GM18868 (cell line): ENCODE measurements around the gene PRKN.

Experiments used
- ATAC-seq: cut with Tn5 transposase; IDR thresholded peaks from one replicate; pipeline ENCODE4 v1.9.1; 2021; ENCODE audit warnings: mild to moderate bottlenecking, moderate library complexity; ENCODE audit not compliant: unreplicated experiment

The PRKN gene

DNA sequence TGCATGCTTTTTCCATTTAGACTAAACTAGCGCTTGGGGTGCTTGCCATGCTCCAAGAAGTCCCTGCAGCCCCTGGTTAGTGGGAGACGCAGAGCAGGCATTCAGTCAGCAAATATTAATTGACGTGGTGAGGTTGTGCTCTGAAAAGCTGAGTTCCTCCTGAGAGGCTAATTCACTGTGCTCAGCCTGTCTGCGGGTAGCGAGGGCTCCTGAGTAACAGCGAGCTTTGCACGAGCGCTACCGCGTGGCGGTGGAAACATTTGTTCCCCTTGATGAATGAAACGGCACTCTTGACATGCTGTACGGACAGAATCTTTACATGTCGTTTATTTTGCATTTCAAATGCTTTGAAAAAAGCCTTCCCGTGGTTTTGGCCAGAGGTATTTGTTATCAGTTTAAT lies 1283.1 kb downstream of the PRKN start:
- no peak for ATAC-seq

DNA sequence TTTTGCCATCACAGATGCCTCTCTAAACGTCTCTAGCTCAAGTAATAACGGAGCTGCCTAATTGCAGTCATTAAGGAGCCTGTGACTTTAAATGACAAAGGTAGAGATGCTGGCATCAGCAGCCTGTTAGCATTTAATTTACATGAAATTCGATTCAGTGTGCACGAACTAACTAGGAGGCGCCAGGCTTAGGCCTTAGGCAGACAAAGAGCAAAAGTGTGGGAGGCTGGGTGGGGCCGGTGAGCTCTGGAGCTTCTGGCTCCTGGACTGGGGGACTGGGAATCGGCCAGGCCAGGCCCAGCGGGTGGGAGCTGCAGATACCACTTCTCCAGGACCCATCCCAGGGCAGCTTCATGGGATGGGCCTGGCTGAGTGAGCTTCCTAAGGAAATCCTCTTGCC lies 1283.7 kb downstream of the PRKN start:
- ATAC-seq = no peak

DNA sequence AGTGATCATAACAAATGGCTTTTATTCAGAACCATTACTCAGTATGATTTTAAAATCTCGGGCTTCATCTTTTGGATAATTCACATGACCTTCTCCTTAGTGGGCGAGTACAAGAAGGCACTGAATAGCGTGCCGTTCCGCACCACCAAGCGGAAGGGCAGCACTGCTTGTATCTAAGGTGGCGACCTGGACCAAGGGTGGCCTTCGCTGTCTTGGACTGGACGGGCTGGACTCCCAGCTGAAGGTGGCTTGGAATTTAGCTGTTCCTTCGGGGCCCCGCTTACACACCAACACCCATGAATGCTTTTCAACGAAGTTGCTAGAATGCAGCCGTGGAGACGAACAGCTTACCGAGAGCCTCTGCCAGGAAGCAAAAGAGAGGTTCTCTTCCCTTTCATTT lies 1285.1 kb downstream of the PRKN start:
- ATAC-seq = no peak

DNA sequence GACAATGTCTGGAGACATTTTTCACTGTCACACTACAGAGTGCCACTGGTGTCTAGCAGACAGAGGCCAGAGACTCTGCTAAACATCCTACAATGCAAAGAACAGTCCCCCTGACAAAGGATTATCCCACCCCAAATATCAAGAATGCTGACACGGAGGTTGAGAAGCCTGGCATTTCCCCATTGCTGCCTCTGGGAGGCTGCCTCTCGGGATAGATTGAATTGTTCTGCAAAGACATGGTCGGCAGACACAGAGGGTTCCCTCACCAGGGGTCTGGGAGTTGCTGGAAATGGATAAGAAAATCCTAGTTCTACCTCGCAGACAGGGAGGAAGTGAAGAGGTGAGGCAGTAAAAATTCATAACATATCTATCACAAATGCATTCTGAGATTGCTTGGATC lies 1287.3 kb downstream of the PRKN start:
- no peak for ATAC-seq

DNA sequence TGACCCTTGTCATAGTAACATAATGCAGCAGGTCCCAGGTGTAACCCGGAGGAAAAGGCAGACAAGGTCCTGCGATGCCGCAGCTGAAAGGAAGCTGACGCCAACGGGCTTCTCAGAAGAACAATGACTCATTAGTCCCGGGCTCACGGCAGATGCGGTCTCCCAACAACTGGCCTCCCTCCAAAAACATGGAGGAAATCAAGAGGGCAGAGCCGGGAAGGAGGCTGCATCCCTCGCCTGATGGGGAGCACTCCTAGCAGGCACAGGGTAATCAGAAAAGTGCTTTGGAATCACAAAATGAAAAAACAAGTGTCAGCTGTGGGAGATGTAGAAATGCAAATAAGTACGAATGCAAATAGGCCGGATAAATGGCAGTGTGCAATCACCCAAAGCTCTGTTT lies 1288.5 kb downstream of the PRKN start:
- no peak for ATAC-seq

DNA sequence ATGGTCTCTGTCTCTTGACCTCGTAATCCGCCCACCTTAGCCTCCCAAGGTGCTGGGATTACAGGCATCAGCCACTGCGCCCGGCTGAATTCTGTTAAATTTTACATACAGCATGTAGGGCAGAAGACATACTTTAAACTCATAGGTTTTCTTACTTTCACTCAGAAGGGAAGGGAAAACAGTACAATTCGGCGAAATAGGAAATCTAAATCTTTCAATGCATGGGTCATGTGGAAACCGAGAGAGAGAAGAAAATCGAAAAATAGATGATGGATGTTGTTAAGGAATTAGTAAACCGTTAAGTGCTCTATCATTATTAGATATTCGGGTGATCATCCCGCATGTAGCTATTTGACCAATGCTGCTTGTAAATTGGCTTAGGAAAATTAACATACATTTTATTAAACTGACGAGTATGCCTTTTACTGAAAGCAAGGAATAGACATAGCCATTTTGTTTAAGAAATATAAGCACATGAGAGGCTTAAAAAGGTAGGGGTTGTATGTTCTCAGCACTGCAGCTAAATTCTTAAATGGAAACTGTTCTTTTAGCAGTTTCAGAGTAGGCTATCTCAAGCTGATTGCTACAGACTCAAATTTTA lies 1289.0 kb downstream of the PRKN start:
- ATAC-seq = no peak

DNA sequence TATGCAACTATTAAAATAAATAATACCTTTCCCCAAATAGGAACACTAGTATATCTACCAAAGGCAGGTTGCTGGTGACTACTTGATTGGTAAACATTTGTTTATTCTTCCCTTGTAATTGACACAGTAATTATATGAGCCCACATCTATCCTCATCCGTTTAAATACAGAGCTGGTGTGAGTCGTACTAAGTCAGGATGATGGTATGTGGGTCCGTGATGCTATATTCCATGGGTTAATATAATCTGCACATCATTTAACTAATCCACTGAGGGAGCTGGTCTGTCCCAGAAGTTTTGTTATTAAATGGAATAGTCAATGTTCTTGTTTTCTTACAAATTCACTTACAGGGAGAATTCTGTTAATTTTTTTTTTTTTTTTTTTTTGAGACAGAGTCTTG lies 1289.7 kb downstream of the PRKN start:
- ATAC-seq = no peak

DNA sequence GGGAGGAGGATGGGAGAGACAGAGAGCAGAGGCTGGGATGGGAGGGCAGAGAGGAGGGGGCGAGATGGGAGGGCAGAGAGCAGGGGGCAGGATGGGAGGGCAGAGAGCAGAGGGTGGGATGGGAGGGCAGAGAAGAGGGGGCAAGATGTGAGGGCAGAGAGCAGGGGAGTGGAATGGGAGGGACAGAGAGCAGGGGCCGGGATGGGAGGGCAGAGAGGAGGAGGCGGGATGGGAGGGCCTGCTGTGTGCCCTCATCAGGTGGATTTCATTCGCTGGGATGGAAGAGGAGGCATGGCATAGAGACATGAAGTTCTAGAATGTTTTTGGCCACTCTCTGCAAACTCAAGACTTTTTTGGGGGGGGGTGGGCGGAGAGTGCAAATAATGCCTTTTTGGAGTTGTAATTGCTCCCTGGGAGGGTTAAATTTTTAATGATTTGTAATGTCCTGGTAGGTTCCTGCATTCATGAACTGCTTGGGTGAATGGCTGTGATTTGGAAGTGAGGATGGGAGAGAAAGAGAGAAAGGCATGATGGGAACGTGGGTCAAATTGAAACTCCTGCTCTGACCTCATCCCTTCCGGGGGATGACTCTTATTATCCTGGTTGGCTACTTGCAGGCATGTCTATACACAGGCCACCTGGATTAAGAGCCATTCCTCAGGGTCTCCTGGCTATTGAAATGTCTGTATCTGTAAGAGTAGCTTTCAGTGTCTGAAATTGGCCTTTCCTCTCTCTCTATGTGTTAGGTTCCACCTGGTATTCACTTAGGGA lies 1291.3 kb downstream of the PRKN start:
- ATAC-seq = no peak

DNA sequence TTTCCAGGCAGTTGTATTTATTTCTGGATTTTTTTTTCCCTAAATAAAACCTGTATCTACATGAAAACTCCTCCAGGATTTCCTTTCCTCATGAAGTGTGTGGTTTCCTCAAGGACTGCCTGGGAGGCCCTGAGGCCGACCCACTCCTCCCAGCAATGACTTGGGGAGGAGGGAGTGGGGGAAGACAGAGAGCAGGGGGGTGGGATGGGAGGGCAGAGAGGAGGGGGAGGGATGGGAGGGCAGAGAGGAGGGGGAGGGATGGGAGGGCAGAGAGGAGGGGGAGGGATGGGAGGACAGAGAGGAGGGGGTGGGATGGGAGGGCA lies 1291.9 kb downstream of the PRKN start:
- ATAC-seq = no peak

DNA sequence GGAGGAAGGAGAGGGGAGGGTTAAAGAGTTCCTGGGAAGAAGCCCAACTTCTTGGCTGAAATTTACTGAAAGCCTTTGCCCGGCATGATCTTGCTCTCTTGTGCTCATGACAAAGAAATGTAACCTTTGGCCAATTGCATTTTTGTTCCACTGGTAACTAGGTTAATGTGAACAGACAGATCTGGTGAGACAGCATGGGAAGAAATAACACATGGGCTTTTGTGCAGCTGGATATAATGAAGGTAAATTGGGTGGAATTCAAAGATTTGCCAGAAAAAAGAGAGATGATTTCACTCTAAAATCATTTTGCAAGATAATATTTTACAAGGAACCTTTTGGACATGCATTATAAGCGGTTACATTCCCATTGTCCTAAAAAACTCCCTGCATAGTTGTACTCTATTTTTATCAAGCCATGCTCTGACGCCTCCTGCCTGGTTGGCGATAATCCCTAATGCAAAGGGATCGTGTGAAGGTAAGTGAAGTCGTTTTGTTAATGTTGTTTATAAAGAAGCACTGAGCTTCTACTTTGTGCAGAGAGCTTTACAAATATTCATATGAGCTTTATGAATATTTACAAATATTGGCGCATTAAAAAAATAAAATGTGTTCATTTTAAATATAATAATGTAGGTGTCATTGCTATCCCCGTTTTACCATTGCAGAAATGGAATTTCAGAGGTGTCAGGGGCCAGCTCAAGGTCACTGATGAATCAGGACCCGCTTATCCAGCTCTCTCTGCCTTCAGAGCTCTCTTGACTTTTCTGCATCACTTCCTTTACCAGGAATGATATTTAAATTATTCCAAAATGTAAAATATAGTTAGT lies 1292.4 kb downstream of the PRKN start:
- ATAC-seq = no peak

DNA sequence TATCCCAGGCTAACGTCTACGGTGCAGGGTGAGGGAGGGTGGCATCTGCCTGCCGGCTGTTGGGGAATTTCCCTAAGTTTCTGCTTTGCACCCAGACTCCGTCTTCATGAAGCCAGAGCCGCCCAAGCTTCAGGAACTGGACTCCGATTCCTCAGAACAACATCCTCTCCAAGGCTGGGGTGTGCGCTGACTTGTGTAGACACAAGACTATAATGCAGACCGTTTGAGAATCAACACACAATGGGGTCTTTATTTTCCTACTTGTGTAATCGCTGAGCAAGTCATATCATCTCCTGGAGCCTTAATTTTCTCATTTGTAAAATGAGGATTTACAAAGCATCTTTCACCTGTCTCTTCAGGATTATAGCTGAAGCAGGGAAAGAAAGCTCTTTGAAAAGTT lies 1293.2 kb downstream of the PRKN start:
- ATAC-seq = no peak

DNA sequence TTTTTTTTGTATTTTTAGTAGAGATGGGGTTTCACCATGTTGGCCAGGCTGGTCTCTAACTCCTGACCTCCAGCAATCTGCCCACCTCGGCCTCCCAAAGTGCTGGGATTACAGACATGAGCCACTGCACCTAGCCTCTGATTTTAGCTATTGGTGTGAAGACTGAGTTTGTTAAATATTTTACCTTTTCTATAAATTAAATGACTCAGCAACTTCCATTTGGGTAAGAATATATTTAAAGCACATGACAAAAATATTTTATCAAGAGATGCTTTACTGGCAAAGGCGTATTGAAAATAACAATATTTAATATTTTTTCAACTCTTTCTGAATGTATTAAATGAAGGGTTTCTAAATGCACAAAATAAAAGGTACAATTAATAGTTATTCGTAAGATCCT lies 1295.0 kb downstream of the PRKN start:
- ATAC-seq = no peak

DNA sequence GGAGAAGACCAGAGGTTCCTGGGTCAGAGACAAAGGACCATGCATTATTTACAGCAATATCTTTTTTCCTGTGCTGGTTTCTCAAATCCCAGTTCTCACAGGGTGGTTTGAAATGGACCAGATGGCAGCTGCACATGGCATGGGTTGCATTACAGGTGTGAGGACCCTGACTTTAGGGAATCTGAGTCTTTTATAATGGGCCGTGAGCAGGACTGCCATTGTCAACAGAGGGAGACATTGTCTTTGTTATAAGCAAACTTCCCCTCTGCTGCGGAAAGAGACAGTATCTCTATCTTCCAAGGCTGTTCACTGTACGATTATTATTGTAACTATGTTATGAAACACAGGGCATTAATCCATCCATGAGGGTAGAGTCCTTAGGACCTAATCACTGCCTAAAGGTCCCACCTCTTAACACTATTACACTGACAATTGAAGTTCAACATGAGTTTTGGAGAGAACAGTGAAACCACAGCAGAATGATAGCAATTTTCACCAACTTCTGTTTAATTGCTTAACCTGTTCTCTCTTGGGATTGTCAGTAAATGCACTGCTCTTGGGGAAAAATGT lies 1297.6 kb downstream of the PRKN start:
- no peak for ATAC-seq

DNA sequence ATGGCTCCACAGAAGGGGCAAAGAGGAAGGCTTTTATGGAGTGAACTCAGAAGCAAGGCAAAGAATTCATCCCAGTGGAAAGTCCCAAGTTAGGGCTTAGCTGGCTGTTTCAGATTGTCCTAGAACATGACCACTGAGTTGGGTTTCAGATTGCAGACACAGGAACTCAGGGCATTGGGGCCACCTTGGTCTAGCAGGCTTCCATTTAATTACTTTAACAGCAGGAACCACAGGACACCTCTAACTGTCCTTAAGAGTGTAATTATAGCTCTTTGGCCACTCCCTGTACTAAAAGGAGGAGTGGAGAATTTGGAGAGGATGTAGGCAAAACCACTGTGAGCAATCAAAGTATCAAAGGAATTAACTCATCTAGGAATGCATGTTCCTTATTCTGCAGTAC lies 1303.1 kb downstream of the PRKN start:
- ATAC-seq = no peak

DNA sequence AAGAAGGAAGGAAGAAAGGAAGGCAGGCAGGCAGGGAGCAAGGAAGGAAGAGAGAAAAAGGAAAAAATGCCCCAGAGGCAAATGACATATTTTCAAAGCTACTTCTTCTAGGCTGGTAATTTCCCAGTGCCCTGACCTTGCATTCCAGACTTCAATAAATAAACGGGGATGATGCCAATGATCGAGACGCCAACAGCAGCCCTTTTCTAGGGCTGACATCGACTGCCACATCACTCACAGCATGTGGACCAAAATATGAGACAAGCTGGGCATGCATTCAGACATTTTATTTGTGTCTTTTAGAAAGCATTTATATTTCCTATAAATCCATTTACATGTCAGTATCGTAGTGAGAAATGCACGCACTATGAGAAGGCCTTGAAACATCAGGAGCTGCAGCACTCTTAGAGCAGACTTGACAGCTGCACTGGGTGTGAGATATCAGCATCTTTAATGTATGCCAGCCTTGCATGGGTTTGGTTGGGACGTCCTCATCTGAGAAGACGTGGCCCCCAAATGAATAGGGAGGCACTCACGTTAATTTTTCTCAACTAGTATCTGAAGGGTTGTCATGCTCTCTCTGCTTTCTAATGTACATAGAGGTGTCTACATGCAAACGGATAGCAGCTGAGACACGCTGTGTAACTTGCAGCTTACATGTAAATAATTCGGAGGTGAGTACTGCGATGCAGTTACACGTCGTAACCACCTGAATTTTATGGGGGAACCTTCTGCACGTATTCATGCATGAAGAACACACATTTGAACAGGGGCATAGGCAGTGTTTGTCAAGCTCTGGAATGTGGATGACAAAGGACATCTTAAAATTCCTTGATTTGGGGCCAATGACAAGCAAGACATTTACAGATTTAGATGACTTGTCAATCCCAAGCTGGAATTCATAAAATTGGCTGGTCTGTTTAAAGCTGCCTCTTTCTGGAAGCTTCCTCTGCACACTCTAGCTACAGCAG lies 1304.6 kb downstream of the PRKN start:
- no peak for ATAC-seq

DNA sequence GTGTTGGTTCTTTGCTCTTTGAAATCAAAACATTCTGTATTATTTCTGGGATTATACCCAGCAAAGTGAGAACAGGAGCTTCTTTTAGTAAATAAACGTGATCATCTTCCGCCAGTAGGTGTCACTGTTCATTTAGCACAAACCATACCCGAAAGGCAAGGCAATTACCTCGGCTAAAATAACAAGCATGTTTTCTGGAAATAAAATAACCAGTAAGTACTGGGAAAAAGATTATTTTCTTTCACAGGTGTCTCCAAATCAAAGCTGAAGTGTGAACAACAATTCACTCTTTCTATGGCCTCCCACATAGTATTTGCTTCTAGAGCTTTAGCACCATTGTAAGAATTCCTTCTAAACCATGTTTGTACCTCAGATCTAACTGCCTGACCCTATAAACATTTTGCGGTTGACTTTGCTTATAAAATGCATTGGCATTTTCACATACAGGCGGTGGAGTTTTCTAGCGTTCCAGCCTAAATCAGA lies 1309.1 kb downstream of the PRKN start:
- peak; percentile 88 for ATAC-seq

DNA sequence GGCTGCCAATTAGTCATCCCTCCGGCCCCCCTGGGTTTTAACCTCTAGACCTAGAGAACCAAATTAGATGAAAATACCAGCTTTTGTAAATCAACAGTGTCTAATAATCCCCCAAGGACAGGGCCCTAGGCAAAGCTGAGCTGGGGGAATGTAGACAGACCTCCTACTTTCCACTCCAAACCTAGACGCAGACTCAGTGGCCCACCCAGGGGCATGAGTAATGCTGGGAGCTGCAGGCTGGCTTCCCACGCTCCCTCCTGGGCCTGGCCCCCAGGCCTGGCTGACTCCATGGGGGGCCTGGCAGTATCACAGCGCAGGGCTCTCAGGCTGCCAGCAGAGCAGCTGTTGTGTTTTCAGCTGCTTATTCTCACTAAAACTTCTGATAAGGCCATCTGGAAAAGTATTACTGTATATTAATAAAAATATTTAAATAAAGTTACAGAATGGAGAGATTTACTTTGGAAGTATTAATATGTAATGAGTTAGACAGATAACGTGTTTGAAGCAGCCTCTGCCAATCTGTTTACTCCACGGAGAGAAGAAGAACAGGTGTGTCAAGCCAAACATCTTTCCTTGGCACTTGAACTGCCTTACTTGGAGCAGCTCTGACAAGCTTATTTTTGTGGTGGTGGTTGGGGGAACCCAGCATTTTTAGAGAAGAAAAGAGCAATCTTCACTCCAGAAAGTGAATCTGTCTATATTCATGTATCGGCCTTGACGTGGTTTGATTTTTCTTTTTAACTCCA lies 1309.7 kb downstream of the PRKN start:
- ATAC-seq = peak; percentile 20

DNA sequence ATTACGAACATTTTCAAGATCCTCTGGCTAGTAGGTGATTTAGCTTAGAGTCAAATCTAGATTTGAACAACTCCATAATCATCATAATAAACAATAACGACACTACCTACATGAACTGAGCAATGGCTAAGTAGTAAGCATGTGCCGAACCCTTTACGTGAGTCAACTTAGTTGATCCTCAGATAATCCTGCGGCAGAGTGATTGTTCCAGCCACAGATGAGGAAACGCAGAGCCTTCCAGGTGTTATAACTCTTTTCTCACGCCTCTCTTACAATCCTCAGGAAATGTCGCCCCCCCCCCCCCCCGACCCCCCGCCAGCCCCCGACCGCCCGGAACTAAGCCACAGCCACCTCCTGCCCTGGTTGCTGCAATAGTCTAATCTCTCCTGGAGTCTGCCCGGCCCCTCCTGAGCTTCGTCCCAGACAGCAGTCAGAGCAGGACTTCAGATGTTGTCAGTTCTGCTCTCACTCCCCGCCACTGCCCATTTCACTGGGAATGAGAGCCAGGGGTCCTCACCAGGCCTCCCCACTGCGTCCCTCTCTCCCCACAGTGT lies 1312.2 kb downstream of the PRKN start:
- ATAC-seq = no peak

DNA sequence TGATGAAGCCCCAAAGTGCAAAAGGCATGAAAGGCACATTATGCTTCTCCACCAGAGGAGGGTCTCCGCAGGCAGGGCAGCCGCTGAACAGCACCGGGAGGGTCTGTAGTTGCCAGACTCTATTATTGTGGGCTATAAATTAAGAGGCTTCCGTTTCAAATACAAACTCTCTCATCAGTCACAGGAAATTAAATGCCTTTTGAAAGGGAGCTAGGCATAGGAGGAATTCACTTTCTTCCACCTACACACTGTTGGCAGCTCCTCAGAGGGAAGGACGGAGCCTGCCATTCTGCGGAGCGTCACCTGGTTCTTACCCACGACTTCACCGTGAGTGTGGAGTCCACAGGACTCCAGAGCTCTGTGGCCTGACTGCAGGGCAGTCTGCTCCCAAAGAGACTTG lies 1312.9 kb downstream of the PRKN start:
- no peak for ATAC-seq

DNA sequence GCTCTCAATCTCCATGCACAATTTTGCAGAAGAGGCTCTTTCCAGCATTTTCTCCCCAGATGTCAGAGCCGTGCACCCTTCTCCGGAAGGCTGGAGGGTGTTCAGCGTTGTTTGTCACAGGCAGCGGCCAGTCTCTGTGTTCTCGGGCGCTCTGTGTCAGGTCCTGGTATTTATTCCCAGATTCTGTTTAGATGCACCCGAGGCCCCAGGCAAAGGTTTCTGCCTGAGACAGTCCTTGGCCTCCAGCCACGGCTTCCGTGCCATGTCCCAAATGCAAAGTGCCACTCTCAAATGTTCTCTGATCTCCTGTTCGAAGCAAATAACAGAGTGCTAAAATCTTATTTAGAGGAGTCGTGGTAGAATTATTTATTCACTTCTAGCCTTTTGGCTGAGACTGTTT lies 1313.4 kb downstream of the PRKN start:
- no peak for ATAC-seq
